Measurements from ENCODE around the gene RPS8.

RPS8 gene

GRCh38 chr1:44817307-44817706 is 42.0 kb downstream of the RPS8 start:
- no peak for DNase-seq (ENCODE audit: low read depth)
- H3K4me3 ChIP-seq (ENCODE audit: low read depth, low read length) = no peak overlapping the region
- TF ChIP-seq CTCF (IDR thresholded peaks at IDR 0.05; ENCODE audit: insufficient read depth, low read depth, low read length, missing control alignments) = no peak

GRCh38 chr1:44817771-44818495 is 42.6 kb downstream of the RPS8 start:
- DNase-seq (ENCODE audit: low read depth) = no peak
- H3K4me3 ChIP-seq (ENCODE audit: low read depth, low read length) = no peak overlapping the region
- no peak for TF ChIP-seq CTCF (IDR thresholded peaks at IDR 0.05; ENCODE audit: insufficient read depth, low read depth, low read length, missing control alignments)

- TF ChIP-seq CTCF (IDR thresholded peaks at IDR 0.05; ENCODE audit: insufficient read depth, low read depth, low read length, missing control alignments) = no peak
- peak overlapping the region; percentile 62 for H3K4me3 ChIP-seq (ENCODE audit: low read depth, low read length)
Measured at GRCh38 chr1:44819196-44819607, 43.9 kb downstream of the RPS8 start.

GRCh38 chr1:44819608-44820327 is 44.4 kb downstream of the RPS8 start:
- DNase-seq (ENCODE audit: low read depth) = peak; percentile 97
- peak overlapping the region; percentile 62 for H3K4me3 ChIP-seq (ENCODE audit: low read depth, low read length)
- peak; percentile 8 for TF ChIP-seq CTCF (IDR thresholded peaks at IDR 0.05; ENCODE audit: insufficient read depth, low read depth, low read length, missing control alignments)

More at GRCh38 chr1:44819196-44819607, 43.9 kb downstream of the RPS8 start:
- no peak for DNase-seq (ENCODE audit: low read depth)

- DNase-seq (ENCODE audit: low read depth) = no peak
- TF ChIP-seq CTCF (IDR thresholded peaks at IDR 0.05; ENCODE audit: insufficient read depth, low read depth, low read length, missing control alignments) = no peak
- peak overlapping the region; percentile 62 for H3K4me3 ChIP-seq (ENCODE audit: low read depth, low read length)
Measured at GRCh38 chr1:44820328-44821239, 45.2 kb downstream of the RPS8 start.

- H3K4me3 ChIP-seq (ENCODE audit: low read depth, low read length) = no peak overlapping the region
- DNase-seq (ENCODE audit: low read depth) = no peak
- TF ChIP-seq CTCF (IDR thresholded peaks at IDR 0.05; ENCODE audit: insufficient read depth, low read depth, low read length, missing control alignments) = no peak
Measured at GRCh38 chr1:44821240-44821715, 45.9 kb downstream of the RPS8 start.

Measured in GM12865 (cell line).